SU-DHL-6 (cell line): ENCODE measurements around the gene PLCE1.

Source experiments
- CTCF ChIP-seq: fragments of 200-600 bp; sonication (generic); IDR thresholded peaks from one replicate; pipeline ENCODE4 v1.5.1; 2017; ENCODE audit warnings: antibody characterized with exemption, mild to moderate bottlenecking, low read length, moderate library complexity; ENCODE audit not compliant: insufficient read depth, poor library complexity, severe bottlenecking
- EZH2phosphoT487 ChIP-seq: fragments of 200-600 bp; sonication (generic), shearing (Covaris generic); conservative IDR thresholded peaks from 2 replicates; pipeline ENCODE4 v1.6.1; 2018; ENCODE audit warnings: mild to moderate bottlenecking, antibody characterized with exemption, low read length, moderate library complexity, mixed read lengths

- TF ChIP-seq CTCF: no peak
- TF ChIP-seq EZH2phosphoT487: no peak
These were observed 47.9 kb upstream of the PLCE1 start for GRCh38 chr10:93945819-93946218.
